Kidney epithelial cell (primary cell): ENCODE measurements around the gene CLIC4. TPM values are rescaled to one million over a fixed set of nuclear protein-coding genes. Genes with fewer than 3 reads are reported as not detected.

Source experiments
- DNase-seq: peaks from one replicate; pipeline ENCODE4 v3.0.0-alpha.2; 2010; ENCODE audit warnings: low read depth
- H3K27me3 ChIP-seq: 2 replicates; pipeline ENCODE4 v1.6.0; 2011; ENCODE audit warnings: low read length; ENCODE audit not compliant: control insufficient read depth, insufficient read depth
- H3K36me3 ChIP-seq: 2 replicates; pipeline ENCODE4 v1.5.1; 2011; ENCODE audit warnings: low read length; ENCODE audit not compliant: control insufficient read depth, insufficient read depth
- H3K4me3 ChIP-seq: 2 replicates; pipeline ENCODE4 v1.5.1; 2011; ENCODE audit warnings: low read depth, mild to moderate bottlenecking, control low read depth, low read length
- total RNA-seq: library from RNA; depleted of rRNA; stranded (reverse); fragments of >200 nt; gene quantifications from 2 replicates; pipeline ENCODE4 v1.2.3, GENCODE V29; 2015
- TF ChIP-seq, protein P1 (sequence below): IDR thresholded peaks from 2 replicates; pipeline ENCODE4 v1.5.1; 2011; ENCODE audit warnings: mild to moderate bottlenecking, moderate library complexity, low read length, control low read depth, inconsistent platforms; ENCODE audit not compliant: insufficient read depth, poor library complexity, severe bottlenecking

Gene CLIC4
- total RNA-seq, 1 donor from 2014 or later = 224 TPM

DNA sequence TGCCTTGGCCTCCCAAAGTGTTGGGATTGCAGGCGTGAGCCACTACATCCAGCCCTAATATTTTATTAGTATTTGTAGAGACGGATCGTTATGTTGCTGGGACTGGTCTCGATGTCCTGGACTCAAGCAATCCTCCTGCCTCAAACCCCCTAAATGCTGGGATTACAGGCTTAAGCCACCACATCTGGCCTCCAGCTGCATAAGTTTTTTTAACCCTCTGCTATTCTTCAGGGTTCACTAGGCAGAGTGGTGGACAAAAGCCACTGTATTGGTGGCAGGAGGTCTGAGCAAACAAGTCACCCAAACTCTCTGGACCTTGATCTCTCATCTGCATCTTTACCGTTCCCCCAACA lies 10.1 kb upstream of the CLIC4 start:
- Histone ChIP-seq H3K36me3 (no peaks in the 10 kb centered on the region), H3K27me3 (no peaks in the 10 kb centered on the region), H3K4me3 (no peak overlapping the region)
- DNase-seq = no peak
- TF ChIP-seq, protein P1, sequence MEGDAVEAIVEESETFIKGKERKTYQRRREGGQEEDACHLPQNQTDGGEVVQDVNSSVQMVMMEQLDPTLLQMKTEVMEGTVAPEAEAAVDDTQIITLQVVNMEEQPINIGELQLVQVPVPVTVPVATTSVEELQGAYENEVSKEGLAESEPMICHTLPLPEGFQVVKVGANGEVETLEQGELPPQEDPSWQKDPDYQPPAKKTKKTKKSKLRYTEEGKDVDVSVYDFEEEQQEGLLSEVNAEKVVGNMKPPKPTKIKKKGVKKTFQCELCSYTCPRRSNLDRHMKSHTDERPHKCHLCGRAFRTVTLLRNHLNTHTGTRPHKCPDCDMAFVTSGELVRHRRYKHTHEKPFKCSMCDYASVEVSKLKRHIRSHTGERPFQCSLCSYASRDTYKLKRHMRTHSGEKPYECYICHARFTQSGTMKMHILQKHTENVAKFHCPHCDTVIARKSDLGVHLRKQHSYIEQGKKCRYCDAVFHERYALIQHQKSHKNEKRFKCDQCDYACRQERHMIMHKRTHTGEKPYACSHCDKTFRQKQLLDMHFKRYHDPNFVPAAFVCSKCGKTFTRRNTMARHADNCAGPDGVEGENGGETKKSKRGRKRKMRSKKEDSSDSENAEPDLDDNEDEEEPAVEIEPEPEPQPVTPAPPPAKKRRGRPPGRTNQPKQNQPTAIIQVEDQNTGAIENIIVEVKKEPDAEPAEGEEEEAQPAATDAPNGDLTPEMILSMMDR = no peak

DNA sequence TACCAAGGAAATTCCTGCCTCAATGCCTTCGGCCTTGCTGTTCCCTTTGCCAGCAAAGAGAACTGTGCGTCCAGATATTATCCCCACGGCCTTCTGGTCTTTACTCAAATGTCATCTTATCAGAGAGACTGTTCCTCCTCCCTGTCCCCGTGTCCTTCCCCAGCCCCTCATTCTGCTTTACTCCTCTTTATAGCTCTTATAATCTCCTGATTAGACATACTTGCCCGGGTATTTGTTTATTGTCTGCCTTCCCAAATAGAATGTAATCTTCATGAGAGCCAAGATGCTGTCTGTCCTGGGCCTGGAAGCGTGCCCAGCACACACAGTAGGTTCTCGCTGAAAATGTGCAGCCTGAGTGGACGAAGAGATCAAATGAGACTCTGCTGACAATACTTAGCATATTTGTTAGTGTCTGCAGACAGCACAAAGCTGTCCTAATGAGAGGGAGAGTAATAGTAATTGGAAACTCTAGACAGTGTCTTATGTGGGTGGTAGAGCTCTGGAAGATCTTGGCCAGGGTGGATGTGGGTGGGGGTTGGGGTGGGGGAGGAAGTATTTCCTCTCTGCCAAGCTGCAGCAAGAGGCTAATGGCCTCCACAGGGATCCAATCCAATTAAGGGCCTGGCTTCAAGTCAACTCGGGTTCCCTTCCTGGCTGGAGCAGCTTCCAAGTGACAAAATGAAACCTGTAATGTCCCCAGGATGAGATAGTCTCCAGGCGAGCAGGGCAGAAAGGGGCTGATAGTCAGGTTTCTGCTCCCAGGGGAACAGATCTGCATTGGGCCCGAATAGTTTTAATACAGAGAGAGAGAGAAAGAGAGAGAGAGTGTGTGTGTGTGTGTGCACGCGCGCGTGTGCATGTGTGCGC lies 9.5 kb upstream of the CLIC4 start:
- TF ChIP-seq, protein P1 = no peak
- Histone ChIP-seq H3K36me3 (no peaks in the 10 kb centered on the region), H3K27me3 (no peaks in the 10 kb centered on the region), H3K4me3 (no peak overlapping the region)
- no peak for DNase-seq

DNA sequence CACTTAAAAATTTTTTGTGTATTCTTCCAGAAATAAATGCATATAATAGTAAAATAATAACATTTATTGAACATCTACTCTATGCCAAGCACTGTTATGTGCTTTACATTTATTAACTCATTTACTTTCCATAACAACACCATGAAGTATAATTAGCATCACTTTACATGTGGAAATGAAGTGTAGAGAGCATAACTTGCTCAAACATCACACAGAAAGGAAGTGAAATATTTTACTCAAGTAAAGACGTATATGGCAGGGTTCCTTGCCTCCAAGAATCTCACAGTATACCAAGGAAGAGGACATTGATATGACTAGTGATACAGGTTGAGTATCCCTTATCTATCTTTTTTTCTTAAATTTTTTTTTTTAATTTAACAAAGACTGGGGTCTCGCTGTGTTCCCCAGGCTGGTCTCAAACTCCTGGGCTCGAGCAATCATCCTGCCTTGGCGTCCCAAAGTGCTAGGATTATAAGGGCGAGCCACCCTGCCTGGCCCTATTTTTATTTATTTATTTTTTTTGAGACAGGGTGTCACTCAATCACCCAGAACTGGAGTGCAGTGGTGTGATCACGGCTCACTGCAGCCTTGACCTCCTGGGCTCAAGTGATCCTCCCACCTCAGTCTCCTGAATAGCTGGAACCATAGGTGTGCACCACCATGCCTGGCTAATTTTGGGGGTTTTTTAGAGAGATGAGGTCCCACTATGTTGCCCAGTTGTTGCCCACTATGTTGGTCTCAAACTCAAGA lies 7.7 kb upstream of the CLIC4 start:
- no peak for DNase-seq
- no peak overlapping the region for H3K4me3 ChIP-seq
- H3K36me3 ChIP-seq = no peaks in the 10 kb centered on the region
- no peaks in the 10 kb centered on the region for H3K27me3 ChIP-seq
- TF ChIP-seq, protein P1 = no peak

DNA sequence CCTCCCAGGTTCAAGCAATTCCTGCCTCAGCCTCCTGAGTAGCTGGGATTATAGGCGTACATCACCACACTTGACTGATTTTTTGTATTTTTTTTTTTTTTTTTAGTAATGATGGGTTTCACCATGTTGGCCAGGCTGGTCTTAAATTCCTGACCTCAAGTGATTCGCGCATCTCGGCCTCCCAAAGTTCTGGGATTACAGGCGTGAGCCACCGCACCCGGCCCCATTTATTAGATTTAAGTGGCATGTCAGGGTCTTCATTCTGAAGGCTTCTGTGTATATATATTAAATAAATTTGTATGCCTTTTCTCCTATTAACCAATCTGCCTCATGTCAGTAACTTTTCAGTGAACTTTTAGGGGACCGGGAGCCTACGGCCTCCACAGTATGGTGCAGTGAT lies 6.0 kb upstream of the CLIC4 start:
- no peak for DNase-seq
- H3K27me3 ChIP-seq = no peaks in the 10 kb centered on the region
- H3K4me3 ChIP-seq = no peak overlapping the region
- H3K36me3 ChIP-seq = no peaks in the 10 kb centered on the region
- TF ChIP-seq, protein P1 = no peak

DNA sequence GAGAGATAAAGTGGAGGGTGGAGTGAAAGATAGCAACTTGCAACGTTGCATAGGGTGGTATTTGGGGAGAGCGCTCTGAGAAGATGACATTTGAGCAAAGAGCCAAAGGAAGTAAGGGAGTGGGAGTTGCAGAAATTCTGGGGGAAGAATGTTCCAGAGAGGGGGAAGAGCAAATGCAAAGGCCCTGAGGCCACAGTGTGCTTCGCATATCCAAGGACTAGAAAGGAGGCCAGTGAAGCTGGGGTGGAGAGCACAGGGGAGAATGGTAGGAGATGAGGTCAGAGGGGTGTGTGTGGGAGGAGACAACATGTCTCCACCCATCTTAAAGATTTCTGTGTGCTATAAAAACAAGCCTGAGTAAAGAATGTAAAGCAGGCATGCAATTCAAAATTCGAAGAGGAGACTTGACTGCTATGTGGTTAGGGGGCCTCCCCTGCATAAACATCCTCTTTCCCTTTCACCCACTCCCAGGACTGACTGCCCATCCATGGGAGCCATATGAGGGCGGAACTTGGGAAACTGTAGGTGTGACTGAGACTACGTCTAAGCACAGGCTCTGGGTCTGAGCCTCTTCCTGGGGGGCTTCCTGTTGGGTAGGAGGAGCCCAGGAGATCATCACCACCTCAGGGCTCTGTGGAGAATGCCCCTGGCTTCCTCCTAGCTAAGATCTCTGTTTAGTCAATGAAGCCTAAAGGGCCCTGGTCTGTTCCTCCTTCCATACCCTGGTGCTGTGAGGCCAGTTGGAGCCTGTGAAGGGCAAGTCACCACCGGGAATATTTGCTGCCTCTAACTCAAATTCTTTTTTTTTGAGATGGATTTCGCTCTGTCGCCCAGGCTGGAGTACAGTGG lies 2.9 kb upstream of the CLIC4 start:
- no peak for DNase-seq
- H3K27me3 ChIP-seq = no peaks in the 10 kb centered on the region
- TF ChIP-seq, protein P1 = no peak
- H3K4me3 ChIP-seq = no peak overlapping the region
- no peaks in the 10 kb centered on the region for H3K36me3 ChIP-seq
